Measurements from ENCODE around the gene KCNH1. TPM values are rescaled to one million over a fixed set of nuclear protein-coding genes. Genes with fewer than 3 reads are reported as not detected.

The KCNH1 gene
- total RNA-seq, 1 donor from 2014 or later = not detected

DNA sequence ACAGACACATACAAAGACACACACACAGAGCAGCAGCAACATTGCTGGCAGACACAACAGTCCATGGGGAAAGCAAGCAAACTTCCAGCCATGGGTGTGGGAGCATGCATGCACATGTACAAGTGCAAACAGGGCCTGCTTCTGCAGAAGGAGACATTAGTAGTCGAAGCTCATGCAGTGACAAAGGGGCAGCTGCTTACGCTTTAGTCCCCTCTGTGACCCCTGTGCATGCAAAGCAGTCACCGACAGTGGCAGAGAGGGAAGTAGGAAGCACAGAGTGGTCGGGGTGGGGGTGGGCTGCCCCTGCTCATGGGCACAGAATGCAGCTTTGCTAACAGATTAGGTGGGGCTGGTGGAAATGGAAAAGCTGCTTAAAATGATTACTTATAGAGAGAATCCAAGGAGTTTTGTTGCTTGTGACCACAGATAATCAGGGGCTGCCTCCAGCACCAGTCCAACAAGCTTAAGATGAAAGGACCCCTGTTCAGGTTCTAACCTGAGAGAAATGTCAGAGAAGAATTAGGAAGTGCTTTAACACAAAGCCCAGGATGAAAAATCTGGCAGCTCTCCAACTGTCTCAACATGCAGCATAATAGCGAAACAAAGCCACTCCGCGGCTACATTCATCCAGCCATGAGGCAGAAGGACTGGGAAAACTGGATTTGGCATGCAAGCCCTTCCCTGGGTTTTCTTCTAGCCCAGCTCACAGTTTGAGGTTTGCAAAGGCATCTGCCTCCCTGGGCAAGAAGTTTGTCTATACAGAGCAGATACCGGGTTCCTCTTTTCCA is 378.9 kb downstream of the KCNH1 start:
- intact Hi-C loops (cut with DNase I) = no loop called here
- no peak for ATAC-seq (ENCODE audit: poor library complexity)
- no peak for DNase-seq

DNA sequence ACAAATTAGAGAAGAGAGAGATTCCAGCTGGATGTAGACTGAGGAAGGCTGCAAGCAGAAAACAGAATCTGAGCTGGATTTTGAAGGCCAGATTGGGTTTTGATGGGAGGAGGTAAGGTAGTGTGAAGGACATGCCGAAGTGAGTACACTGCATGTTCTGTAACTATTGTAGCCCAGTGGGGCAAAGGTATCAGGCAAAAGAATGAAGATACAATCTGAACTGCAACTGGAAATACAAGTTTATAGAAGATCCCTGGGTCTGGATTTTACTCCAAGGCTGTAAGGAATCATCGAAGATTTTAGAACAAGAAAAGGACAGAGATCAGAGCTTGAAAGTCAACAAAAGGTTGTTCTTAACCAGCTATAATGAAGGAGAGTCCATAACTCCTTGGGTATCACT is 382.0 kb downstream of the KCNH1 start:
- no peak for DNase-seq
- ATAC-seq (ENCODE audit: poor library complexity) = no peak
- intact Hi-C loops (cut with DNase I) = no loop called here

GRCh38 chr1:210750468-210750867 is 383.5 kb downstream of the KCNH1 start:
- no peak for ATAC-seq (ENCODE audit: poor library complexity)
- DNase-seq = no peak
- intact Hi-C loops (cut with DNase I) = no loop called here

DNA sequence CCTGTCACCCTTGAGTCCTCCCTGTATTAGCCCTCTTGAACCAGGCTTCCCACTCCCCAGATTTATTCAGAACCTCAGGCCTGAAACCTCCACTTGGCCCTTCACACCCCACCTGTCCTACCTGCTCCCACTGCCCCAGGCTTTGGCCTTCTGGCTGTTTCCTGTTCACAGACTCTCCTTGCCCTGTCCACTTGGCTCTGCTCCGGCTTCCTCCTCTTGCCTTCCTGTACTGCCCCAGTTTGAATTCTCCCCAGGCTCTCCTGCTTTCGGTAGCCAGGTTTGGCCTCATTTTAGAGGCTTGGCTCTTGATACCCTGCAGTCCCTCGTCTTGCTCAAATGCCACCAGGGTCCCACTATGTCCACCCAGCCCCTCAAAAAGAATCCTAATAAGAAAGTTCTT is 385.2 kb downstream of the KCNH1 start:
- no peak for DNase-seq
- intact Hi-C loops (cut with DNase I) = no loop called here
- no peak for ATAC-seq (ENCODE audit: poor library complexity)

- ATAC-seq (ENCODE audit: poor library complexity) = no peak
- DNase-seq = no peak
- intact Hi-C loops (cut with DNase I) = no loop called here
Observed at GRCh38 chr1:210747890-210748289, 386.1 kb downstream of the KCNH1 start.

DNA sequence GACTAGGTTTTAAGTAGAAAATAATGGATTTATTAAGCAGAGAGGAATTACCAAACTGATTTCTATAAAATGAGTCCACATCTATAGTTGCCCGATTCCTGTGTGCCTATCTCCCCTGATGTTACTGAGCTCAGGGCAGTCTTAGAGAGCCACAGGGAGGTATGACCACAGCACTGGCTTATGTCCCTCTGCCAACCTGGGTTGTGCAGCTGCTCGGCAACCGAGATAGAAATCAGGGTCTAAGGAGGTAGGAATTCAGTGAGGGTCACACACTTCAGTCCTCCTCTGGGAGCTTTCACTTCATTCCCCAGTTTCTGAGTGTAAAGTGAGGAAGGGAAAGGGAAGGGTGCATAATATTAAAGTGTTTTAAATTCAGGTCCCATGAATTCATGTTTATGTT is 386.8 kb downstream of the KCNH1 start:
- no peak for ATAC-seq (ENCODE audit: poor library complexity)
- no peak for DNase-seq
- intact Hi-C loops (cut with DNase I) = no loop called here

- no peak for ATAC-seq (ENCODE audit: poor library complexity)
- intact Hi-C loops (cut with DNase I) = no loop called here
Observed at GRCh38 chr1:210746024-210746731, 387.8 kb downstream of the KCNH1 start.

GRCh38 chr1:210743038-210743437 is 390.9 kb downstream of the KCNH1 start:
- DNase-seq (no peak), ATAC-seq (ENCODE audit: poor library complexity) (no peak)
- intact Hi-C loops (cut with DNase I) = no loop called here

More at GRCh38 chr1:210746024-210746731, 387.8 kb downstream of the KCNH1 start:
- DNase-seq = no peak

DNA sequence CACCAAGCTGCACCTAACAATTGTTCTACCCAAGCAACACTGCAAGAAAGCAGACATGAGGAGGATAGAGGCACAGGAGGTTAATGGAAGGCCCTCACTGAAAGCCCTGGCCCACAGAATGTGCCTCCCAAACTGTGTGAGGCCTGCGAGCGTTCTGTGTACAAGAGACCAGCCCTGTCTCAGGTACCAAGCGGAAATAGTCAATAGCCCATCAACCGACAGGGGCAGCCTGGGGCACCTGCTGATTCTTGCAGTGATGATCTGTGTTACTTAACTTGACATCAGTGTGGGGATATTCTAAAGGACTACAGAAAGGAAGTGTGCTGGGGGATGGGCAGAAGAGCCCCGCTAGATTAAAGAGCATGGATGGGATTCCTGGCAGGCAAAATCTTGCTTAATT is 392.4 kb downstream of the KCNH1 start:
- intact Hi-C loops (cut with DNase I) = no loop called here
- DNase-seq = no peak

GRCh38 chr1:210739627-210740026 is 394.3 kb downstream of the KCNH1 start:
- no peak for DNase-seq
- ATAC-seq (ENCODE audit: poor library complexity) = no peak
- intact Hi-C loops (cut with DNase I) = no loop called here

More for the DNA sequence above, 392.4 kb downstream of the KCNH1 start:
- no peak for ATAC-seq (ENCODE audit: poor library complexity)

DNA sequence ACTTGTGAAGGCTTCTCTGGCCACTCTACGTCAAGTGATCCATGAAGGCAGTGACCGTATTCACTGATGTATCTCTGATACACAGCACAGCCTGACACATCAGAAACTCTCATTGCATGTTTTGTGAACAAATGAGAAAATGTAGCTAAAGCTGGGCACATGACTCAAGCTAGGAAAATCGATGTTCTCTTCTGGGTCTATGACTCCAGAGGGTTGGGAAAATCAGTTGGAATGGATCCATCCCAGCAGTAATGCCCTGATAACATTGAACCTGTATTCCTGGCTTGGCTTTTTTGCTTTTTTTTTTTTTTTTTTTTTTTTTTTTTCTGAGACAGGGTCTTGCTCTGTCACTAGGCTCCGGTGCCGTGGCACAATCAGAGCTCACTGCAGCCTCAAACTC is 395.7 kb downstream of the KCNH1 start:
- ATAC-seq (ENCODE audit: poor library complexity) (no peak), DNase-seq (no peak)
- intact Hi-C loops (cut with DNase I) = no loop called here

GRCh38 chr1:210736713-210737112 is 397.2 kb downstream of the KCNH1 start:
- intact Hi-C loops (cut with DNase I) = no loop called here
- ATAC-seq (ENCODE audit: poor library complexity) (no peak), DNase-seq (no peak)

DNA sequence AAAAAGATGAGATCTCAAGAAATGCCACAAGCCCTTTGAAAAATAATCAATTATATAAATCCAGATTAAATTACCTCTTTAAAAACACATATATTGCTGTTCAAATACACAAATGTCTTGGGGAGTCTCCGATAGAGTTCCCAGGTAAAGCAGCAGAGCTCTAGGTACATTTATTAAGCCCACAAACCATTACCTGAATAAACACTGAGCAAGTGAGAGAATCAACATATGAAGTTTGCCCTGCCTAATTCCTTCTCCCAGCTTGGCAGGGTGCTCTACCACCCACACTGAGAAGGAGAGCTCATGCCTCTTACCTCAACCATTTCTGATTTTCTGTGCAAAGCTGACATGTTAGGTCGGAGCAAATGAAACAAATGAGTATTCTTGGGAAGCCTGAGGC is 402.4 kb downstream of the KCNH1 start:
- no peak for ATAC-seq (ENCODE audit: poor library complexity)
- intact Hi-C loops (cut with DNase I) = no loop called here
- no peak for DNase-seq

DNA sequence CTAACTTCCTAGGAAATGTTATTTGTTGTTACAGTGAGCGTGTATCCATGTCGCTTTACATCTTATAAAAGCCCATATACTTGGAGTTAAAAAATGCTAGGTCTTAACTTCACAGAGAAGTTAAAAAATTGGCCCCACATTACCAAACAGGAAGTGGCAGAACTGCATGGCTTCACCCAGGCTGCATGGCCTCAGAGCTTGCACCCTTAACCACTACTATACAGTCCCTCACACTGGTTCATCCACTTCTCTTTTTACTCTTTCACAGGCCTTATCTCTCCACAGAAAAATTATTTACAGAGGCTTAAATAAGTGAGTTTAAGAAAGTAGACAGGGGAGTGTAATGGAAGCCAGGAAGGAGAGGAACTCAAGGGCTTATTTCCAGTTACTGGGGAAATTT is 402.8 kb downstream of the KCNH1 start:
- intact Hi-C loops (cut with DNase I) = no loop called here
- no peak for DNase-seq
- ATAC-seq (ENCODE audit: poor library complexity) = no peak

GRCh38 chr1:210730023-210730422 is 403.9 kb downstream of the KCNH1 start:
- no peak for DNase-seq
- intact Hi-C loops (cut with DNase I) = no loop called here
- ATAC-seq (ENCODE audit: poor library complexity) = no peak

DNA sequence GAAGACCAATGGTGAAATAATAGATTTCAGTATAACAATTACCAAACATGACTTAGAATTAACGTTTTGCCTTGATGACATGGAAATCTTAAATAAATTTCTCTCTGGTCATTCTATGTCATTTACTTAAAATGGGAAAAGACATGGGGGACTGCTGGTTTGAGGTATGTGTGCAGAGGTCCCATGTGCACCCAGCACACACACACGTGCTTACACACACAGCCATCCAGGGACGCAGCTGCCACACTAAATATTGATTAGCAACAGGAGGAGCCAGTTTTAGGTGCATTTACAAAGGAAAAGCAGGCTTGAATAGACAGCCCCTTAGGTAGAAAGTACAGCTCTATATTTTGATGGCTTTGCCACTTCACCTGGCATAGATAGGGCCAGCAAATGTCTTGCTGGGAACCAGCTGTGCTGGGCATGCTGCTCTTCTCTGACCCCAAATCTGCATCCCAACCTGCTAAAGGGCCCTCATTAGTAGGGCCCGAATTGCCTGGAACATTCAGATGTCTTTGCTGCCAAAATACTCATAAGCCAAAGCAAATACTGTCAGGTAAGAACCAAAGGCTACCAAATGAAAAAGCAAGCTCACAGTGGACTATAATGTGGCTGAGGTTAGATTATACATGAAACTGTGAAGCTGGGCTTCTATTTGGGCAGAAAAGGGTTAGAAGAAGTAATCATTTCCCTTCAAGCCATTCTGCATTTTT is 405.4 kb downstream of the KCNH1 start:
- DNase-seq (no peak), ATAC-seq (ENCODE audit: poor library complexity) (no peak)
- intact Hi-C loops (cut with DNase I) = no loop called here

- intact Hi-C loops (cut with DNase I) = no loop called here
- no peak for ATAC-seq (ENCODE audit: poor library complexity)
- no peak for DNase-seq
Observed at GRCh38 chr1:210727709-210728108, 406.2 kb downstream of the KCNH1 start.

DNA sequence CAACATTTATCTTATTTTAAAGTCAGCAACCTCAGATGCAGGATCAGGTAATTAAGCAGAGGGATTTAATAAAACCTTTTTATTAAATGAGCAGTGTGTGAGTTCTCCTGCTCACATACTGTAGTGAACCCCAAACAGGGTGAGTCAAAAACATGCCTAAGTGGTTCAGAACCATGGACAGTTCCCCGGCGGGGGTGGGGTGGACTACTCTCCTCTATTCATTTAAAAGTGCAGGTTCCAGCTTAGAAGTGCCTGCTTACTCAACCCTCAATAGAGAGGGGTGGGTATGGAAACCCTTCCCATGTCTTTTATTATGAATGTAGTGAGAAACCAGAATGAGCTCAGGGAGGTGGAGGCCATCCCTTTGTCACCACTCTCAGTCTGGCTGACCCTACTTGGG is 407.3 kb downstream of the KCNH1 start:
- ATAC-seq (ENCODE audit: poor library complexity) = no peak
- no peak for DNase-seq
- intact Hi-C loops (cut with DNase I) = no loop called here

DNA sequence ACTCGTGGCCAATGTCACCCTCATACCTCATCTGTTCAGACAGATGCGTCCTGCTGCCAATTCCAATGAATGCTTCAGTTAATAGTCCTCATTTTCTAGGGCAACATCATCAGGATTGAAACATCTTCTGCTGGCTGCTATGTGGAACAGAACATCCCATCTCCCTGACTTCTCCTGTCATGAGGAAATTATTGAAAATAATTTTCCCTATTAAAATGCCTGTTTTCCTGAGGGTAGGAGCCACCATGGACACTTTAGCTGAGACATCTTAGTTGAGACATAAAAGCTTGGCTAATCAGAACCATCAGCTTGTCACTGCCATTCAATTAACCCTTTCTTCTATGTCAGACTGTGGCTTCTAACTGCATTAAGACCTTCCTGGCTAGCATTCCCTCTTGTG is 409.2 kb downstream of the KCNH1 start:
- no peak for ATAC-seq (ENCODE audit: poor library complexity)
- no peak for DNase-seq
- intact Hi-C loops (cut with DNase I) = no loop called here

GRCh38 chr1:210723646-210724045 is 410.3 kb downstream of the KCNH1 start:
- no peak for ATAC-seq (ENCODE audit: poor library complexity)
- intact Hi-C loops (cut with DNase I) = no loop called here

More at GRCh38 chr1:210723646-210724045, 410.3 kb downstream of the KCNH1 start:
- DNase-seq = no peak

All from Right ventricle myocardium superior (tissue), 1 donor.